ENCODE measurements around the gene MYOZ1. TPM values are rescaled to one million over a fixed set of nuclear protein-coding genes. Genes with fewer than 3 reads are reported as not detected.

The MYOZ1 gene
- total RNA-seq, 1 experiment from 2014 or later: 2.4 TPM

GRCh38 chr10:73629165-73629564 is 12.1 kb downstream of the MYOZ1 start:
- TF ChIP-seq, protein P1, sequence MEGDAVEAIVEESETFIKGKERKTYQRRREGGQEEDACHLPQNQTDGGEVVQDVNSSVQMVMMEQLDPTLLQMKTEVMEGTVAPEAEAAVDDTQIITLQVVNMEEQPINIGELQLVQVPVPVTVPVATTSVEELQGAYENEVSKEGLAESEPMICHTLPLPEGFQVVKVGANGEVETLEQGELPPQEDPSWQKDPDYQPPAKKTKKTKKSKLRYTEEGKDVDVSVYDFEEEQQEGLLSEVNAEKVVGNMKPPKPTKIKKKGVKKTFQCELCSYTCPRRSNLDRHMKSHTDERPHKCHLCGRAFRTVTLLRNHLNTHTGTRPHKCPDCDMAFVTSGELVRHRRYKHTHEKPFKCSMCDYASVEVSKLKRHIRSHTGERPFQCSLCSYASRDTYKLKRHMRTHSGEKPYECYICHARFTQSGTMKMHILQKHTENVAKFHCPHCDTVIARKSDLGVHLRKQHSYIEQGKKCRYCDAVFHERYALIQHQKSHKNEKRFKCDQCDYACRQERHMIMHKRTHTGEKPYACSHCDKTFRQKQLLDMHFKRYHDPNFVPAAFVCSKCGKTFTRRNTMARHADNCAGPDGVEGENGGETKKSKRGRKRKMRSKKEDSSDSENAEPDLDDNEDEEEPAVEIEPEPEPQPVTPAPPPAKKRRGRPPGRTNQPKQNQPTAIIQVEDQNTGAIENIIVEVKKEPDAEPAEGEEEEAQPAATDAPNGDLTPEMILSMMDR (conservative IDR thresholded peaks at IDR 0.05): no peak
- Histone ChIP-seq H2BK15ac (ENCODE audit: low read depth, low read length) (no peak overlapping the region), H2BK5ac (ENCODE audit: insufficient read length, low read length) (no peak overlapping the region), H3K18ac (ENCODE audit: insufficient read length, low read depth, low read length) (no peak overlapping the region), H3K56ac (ENCODE audit: insufficient read length, low read depth, low read length) (no peak overlapping the region), H3T11ph (ENCODE audit: low read length) (no peak overlapping the region), H3K79me1 (ENCODE audit: insufficient read depth, low read depth, low read length, poor library complexity, severe bottlenecking) (no peaks in the 10 kb centered on the region), H3K27me3 (ENCODE audit: insufficient read depth, low read length) (no peaks in the 10 kb centered on the region), H2BK12ac (ENCODE audit: insufficient read length, low read depth, low read length) (no peak overlapping the region), H3K4me2 (ENCODE audit: insufficient read depth, insufficient read length, low read length) (no peak overlapping the region), H3K23me2 (ENCODE audit: insufficient read length, low read depth, low read length, poor library complexity, severe bottlenecking) (no peaks in the 10 kb centered on the region), H3K4ac (ENCODE audit: low read depth, low read length) (no peak overlapping the region), H3K23ac (ENCODE audit: insufficient read length, low read depth, low read length) (no peak overlapping the region), H3K9me3 (ENCODE audit: control insufficient read depth, low read depth, low read length) (no peaks in the 10 kb centered on the region), H3K79me2 (ENCODE audit: insufficient read depth, low read length) (no peaks in the 10 kb centered on the region), H4K20me1 (ENCODE audit: control insufficient read depth, insufficient read depth, insufficient read length) (no peaks in the 10 kb centered on the region), H3K4me1 (ENCODE audit: insufficient read depth, low read length) (no peaks in the 10 kb centered on the region), H2AK5ac (ENCODE audit: insufficient read length, low read length) (no peak overlapping the region), H3K14ac (ENCODE audit: insufficient read depth, low read length) (no peak overlapping the region), H4K8ac (replicated peaks; ENCODE audit: insufficient read length, low read depth, low read length) (no peak overlapping the region), H4K91ac (ENCODE audit: insufficient read length, low read depth, low read length) (no peak overlapping the region), H4K5ac (ENCODE audit: insufficient read length, low read depth, low read length) (no peak overlapping the region), H2AFZ (ENCODE audit: low read length) (no peak overlapping the region), H3K9ac (ENCODE audit: extremely low read depth, insufficient read length, low read length) (no peak overlapping the region), H2BK120ac (ENCODE audit: low read depth, low read length, poor library complexity, severe bottlenecking) (no peak overlapping the region), H2BK20ac (ENCODE audit: low read depth, low read length, poor library complexity, severe bottlenecking) (no peak overlapping the region), H3K27ac (ENCODE audit: insufficient read length, low read depth, low read length) (no peak overlapping the region)
- no CpG with 5 or more reads among the region's 5 CpGs for WGBS (ENCODE audit: extremely low coverage, insufficient read length, low lambda C conversion rate)
- no peak overlapping the region; a peak in 1 of 7 replicates for H3K27ac Mint-ChIP-seq
- H3K27me3 Mint-ChIP-seq (ENCODE audit: low read depth): no peaks in the 10 kb centered on the region
- H3K4me3 Mint-ChIP-seq: no peak overlapping the region
- no peaks in the 10 kb centered on the region; a peak in 1 of 7 replicates for H3K36me3 Mint-ChIP-seq (ENCODE audit: insufficient read depth in 1 of 3, low read depth in 3 of 3)
- peaks cover 21 to 24% of the 10 kb centered on the region in 2 experiments for H3K4me1 Mint-ChIP-seq
- no peak for DNase-seq
- H3K9me3 Mint-ChIP-seq: no peaks in the 10 kb centered on the region; a peak in 1 of 5 replicates
